ENCODE data around the gene MAPKAP1.

DNA sequence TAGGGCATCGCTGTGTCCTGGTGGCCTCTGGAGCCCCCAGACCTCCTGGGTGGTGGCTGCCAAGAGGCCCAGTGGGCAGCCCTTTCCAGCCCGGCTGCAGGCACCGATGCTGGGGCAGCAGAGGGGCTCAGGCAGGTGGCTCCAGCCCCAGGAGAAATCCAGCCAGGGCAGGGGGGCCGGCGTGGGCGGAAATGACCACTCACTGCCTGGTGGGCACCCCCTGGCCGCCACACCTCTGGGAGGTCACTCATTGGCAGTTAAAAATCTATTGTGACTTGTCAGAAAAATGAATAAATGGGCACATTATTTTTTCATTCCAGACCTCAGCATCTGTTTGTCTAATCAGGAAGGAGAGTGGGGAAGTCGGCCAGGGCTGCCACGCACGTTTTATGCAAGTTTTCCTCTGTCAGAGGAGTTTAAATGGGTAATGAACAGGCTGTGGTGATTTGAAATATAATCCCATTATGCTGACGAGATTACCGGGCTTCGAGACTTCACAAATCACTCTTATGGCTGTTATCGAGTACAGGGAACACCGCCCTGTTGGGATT lies 273.5 kb downstream of the MAPKAP1 start:
- TF ChIP-seq GATA2 (IDR thresholded peaks at IDR 0.05; ENCODE audit: low read depth, low read length) (peak; percentile 46), GATA3 (IDR thresholded peaks at IDR 0.05; ENCODE audit: low read depth, low read length) (no peak)

Data from SH-SY5Y (cell line).